H1 (cell line): ENCODE results near the gene AHR. TPM values are rescaled to one million over a fixed set of nuclear protein-coding genes. Genes with fewer than 3 reads are reported as not detected.

ENCODE experiments used
- CTCF ChIA-PET: fragments of 300-600 bp; sonication (Branson Sonifier 250); formaldehyde crosslinking; loops from one replicate; lab custom pipeline; 2021; ENCODE audit not compliant: partially characterized antibody; lab: Charles Lee
- POLR2A ChIA-PET: fragments of 300-600 bp; sonication (Branson Sonifier 250); formaldehyde crosslinking; loops from one replicate; lab custom pipeline; 2021; ENCODE audit warnings: inconsistent platforms; ENCODE audit not compliant: partially characterized antibody; lab: Charles Lee
- DNase-seq, 2 experiments: peaks; one replicate each; pipeline versions ENCODE4 v3.0.0 to v3.0.0-alpha.2; 2010 to 2022; ENCODE audit warnings: low spot score in 2 of 2, low read depth in 1 of 2, mixed read lengths in 1 of 2
- FAIRE-seq: peaks from 2 replicates; lab custom pipeline; 2011; peaks lifted over from hg19 to GRCh38; lab: Jason Lieb, UNC
- H2AFZ ChIP-seq: 2 replicates; pipeline ENCODE4 v1.8.1; 2012; ENCODE audit warnings: low read length, inconsistent platforms
- H2AK5ac ChIP-seq: 2 replicates; pipeline ENCODE4 v1.6.1; 2013; ENCODE audit warnings: low read depth, low read length
- H2BK120ac ChIP-seq: replicated peaks from 2 replicates; pipeline ENCODE3; 2013; ENCODE audit warnings: low read depth, low read length, inconsistent platforms
- H2BK12ac ChIP-seq: 2 replicates; pipeline ENCODE4 v1.6.1; 2013; ENCODE audit warnings: low read depth, low read length
- H2BK15ac ChIP-seq: 2 replicates; pipeline ENCODE4 v1.6.1; 2013; ENCODE audit warnings: low read length
- H2BK20ac ChIP-seq: 2 replicates; pipeline ENCODE4 v1.6.1; 2013; ENCODE audit warnings: low read length
- H2BK5ac ChIP-seq: 2 replicates; pipeline ENCODE4 v1.6.1; 2013; ENCODE audit warnings: low read depth, low read length
- H3K14ac ChIP-seq: 2 replicates; pipeline ENCODE4 v1.6.1; 2013; ENCODE audit warnings: inconsistent platforms; ENCODE audit not compliant: insufficient read length
- H3K18ac ChIP-seq: 2 replicates; pipeline ENCODE4 v1.6.1; 2013; ENCODE audit warnings: low read length; ENCODE audit errors: extremely low read depth
- H3K23ac ChIP-seq: 2 replicates; pipeline ENCODE4 v1.6.1; 2013; ENCODE audit warnings: inconsistent platforms; ENCODE audit not compliant: insufficient read length
- H3K23me2 ChIP-seq: 2 replicates; pipeline ENCODE4 v1.6.1; 2013; ENCODE audit warnings: low read depth, low read length
- H3K27ac ChIP-seq: 2 replicates; pipeline ENCODE4 v1.6.1; 2011; ENCODE audit warnings: low read depth, low read length, inconsistent platforms
- H3K27me3 ChIP-seq, 4 experiments: replicated peaks in 1 of 4; 1 replicate in 1 of 4; 2 replicates in 3 of 4; pipeline versions ENCODE4 v1.6.1 to v1.8.1; 2011 to 2013; ENCODE audit warnings: low read length in 3 of 4, mild to moderate bottlenecking in 3 of 4, inconsistent platforms in 2 of 4, mixed read lengths in 2 of 4, moderate library complexity in 1 of 4; ENCODE audit not compliant: control insufficient read depth in 3 of 4, insufficient read depth in 3 of 4; ENCODE audit errors: extremely low read depth in 1 of 4
- H3K36me3 ChIP-seq, 4 experiments: 2 replicates each; pipeline versions ENCODE4 v1.6.1 to v1.8.1; 2011 to 2013; ENCODE audit warnings: mild to moderate bottlenecking in 4 of 4, low read length in 3 of 4, moderate library complexity in 2 of 4, control low read depth in 1 of 4, inconsistent platforms in 1 of 4; ENCODE audit not compliant: insufficient read depth in 4 of 4, control insufficient read depth in 2 of 4
- H3K4ac ChIP-seq: replicated peaks from 2 replicates; pipeline ENCODE3; 2013; ENCODE audit warnings: low read length, low read depth, mixed read lengths, inconsistent platforms; ENCODE audit not compliant: insufficient read length
- H3K4me1 ChIP-seq, 4 experiments: replicated peaks in 1 of 4; 1 replicate in 1 of 4; 2 replicates in 3 of 4; pipeline versions ENCODE4 v1.6.1 to v1.8.1; 2011 to 2013; ENCODE audit warnings: low read length in 3 of 4, inconsistent platforms in 2 of 4, mixed read lengths in 1 of 4; ENCODE audit not compliant: insufficient read depth in 4 of 4, control insufficient read depth in 3 of 4
- H3K4me2 ChIP-seq, 2 experiments: 2 replicates each; pipeline versions ENCODE4 v1.6.1 to v1.8.1; 2011 to 2013; ENCODE audit warnings: low read depth in 2 of 2, low read length in 2 of 2, control low read depth in 1 of 2, inconsistent platforms in 1 of 2, mild to moderate bottlenecking in 1 of 2; ENCODE audit not compliant: insufficient read depth in 1 of 2
- H3K4me3 ChIP-seq, 4 experiments: fragments of 200-600, 300-600 bp in 1 of 4; sonication (generic), shearing (Covaris generic), sonication (Bioruptor Twin) in 1 of 4; 2 replicates each; pipeline versions ENCODE4 v1.5.1 to v1.8.1; 2011 to 2016; ENCODE audit warnings: low read length in 4 of 4, low read depth in 3 of 4, control low read depth in 2 of 4, inconsistent platforms in 2 of 4, mild to moderate bottlenecking in 2 of 4, mixed read lengths in 1 of 4, moderate library complexity in 1 of 4; ENCODE audit not compliant: insufficient read depth in 2 of 4; ENCODE audit errors: extremely low read depth in 1 of 4
- H3K56ac ChIP-seq: replicated peaks from 2 replicates; pipeline ENCODE3; 2013; ENCODE audit warnings: low read depth, mild to moderate bottlenecking, mixed read lengths, low read length, inconsistent platforms; ENCODE audit not compliant: insufficient read length
- H3K79me1 ChIP-seq: 2 replicates; pipeline ENCODE4 v1.6.1; 2013; ENCODE audit warnings: low read depth, low read length, control low read depth
- H3K79me2 ChIP-seq, 2 experiments: 2 replicates each; pipeline versions ENCODE4 v1.6.1 to v1.8.1; 2012 to 2013; ENCODE audit warnings: low read length in 2 of 2, mild to moderate bottlenecking in 2 of 2, inconsistent platforms in 1 of 2; ENCODE audit not compliant: insufficient read depth in 2 of 2, control insufficient read depth in 1 of 2
- H3K9ac ChIP-seq, 4 experiments: replicated peaks in 1 of 4; 1 replicate in 1 of 4; 2 replicates in 3 of 4; pipeline versions ENCODE4 v1.6.1 to v1.8.1; 2011 to 2013; ENCODE audit warnings: low read depth in 3 of 4, low read length in 3 of 4, control low read depth in 2 of 4, mild to moderate bottlenecking in 2 of 4, moderate library complexity in 2 of 4, inconsistent platforms in 1 of 4; ENCODE audit errors: extremely low read depth in 1 of 4
- H3K9me3 ChIP-seq, 2 experiments: 2 replicates each; pipeline versions ENCODE4 v1.6.1 to v1.8.1; 2012 to 2013; ENCODE audit warnings: mild to moderate bottlenecking in 2 of 2, moderate library complexity in 2 of 2, control low read depth in 1 of 2, inconsistent platforms in 1 of 2, low read depth in 1 of 2, low read length in 1 of 2, mixed read lengths in 1 of 2; ENCODE audit not compliant: insufficient read depth in 2 of 2
- H4K20me1 ChIP-seq, 2 experiments: replicated peaks in 1 of 2; 2 replicates each; pipeline versions ENCODE3 to v1.8.1; 2011 to 2013; ENCODE audit warnings: inconsistent platforms in 2 of 2, low read length in 2 of 2, mild to moderate bottlenecking in 1 of 2; ENCODE audit not compliant: insufficient read depth in 2 of 2, control insufficient read depth in 1 of 2
- H4K5ac ChIP-seq: 2 replicates; pipeline ENCODE4 v1.6.1; 2013; ENCODE audit warnings: low read length, low read depth, mixed read lengths, inconsistent platforms; ENCODE audit not compliant: insufficient read length
- H4K8ac ChIP-seq: 2 replicates; pipeline ENCODE4 v1.8.0; 2013; ENCODE audit warnings: mild to moderate bottlenecking, moderate library complexity, low read length, inconsistent platforms; ENCODE audit not compliant: insufficient read depth; ENCODE audit errors: extremely low read depth
- H4K91ac ChIP-seq: replicated peaks from 2 replicates; pipeline ENCODE3; 2013; ENCODE audit warnings: low read length, mixed read lengths, inconsistent platforms; ENCODE audit not compliant: insufficient read length
- EGR1 ChIP-seq: IDR thresholded peaks from 2 replicates; pipeline ENCODE4 v1.6.1; 2011; ENCODE audit warnings: low read depth, low read length, borderline replicate concordance
- EZH2 ChIP-seq: fragments of 200-600 bp; sonication (generic); IDR thresholded peaks from 2 replicates; pipeline ENCODE4 v1.7.1; 2012; ENCODE audit warnings: low read depth, mild to moderate bottlenecking, moderate library complexity, low read length, inconsistent platforms; ENCODE audit not compliant: severe bottlenecking
- FOSL1 ChIP-seq: IDR thresholded peaks from 2 replicates; pipeline ENCODE4 v1.6.1; 2011; ENCODE audit warnings: mild to moderate bottlenecking, low read depth, low read length, moderate library complexity; ENCODE audit not compliant: insufficient read depth
- GTF2F1 ChIP-seq: IDR thresholded peaks from 2 replicates; pipeline ENCODE4 v1.6.1; 2012; ENCODE audit warnings: low read depth, low read length, improper control_type of control experiment, borderline replicate concordance
- KDM4A ChIP-seq: IDR thresholded peaks from one replicate; pipeline ENCODE4 v1.7.1; 2012; ENCODE audit warnings: low read depth, mild to moderate bottlenecking, moderate library complexity, low read length, inconsistent platforms; ENCODE audit not compliant: severe bottlenecking
- NRF1 ChIP-seq: IDR thresholded peaks from 2 replicates; pipeline ENCODE4 v1.6.1; 2011; ENCODE audit warnings: mild to moderate bottlenecking, low read depth, low read length, improper control_type of control experiment
- PHF8 ChIP-seq: fragments of 200-600 bp; sonication (generic); conservative IDR thresholded peaks from 2 replicates; pipeline ENCODE4 v1.7.1; 2012; ENCODE audit warnings: low read depth, mild to moderate bottlenecking, inconsistent platforms, low read length, moderate library complexity
- POLR2A ChIP-seq, 2 experiments: IDR thresholded peaks; 1 replicate in 1 of 2; 2 replicates in 1 of 2; pipeline ENCODE4 v1.6.1; 2011; ENCODE audit warnings: low read depth in 2 of 2, low read length in 2 of 2, mild to moderate bottlenecking in 2 of 2; ENCODE audit errors: control extremely low read depth in 1 of 2
- RAD21 ChIP-seq, 2 experiments: IDR thresholded peaks in 1 of 2; conservative IDR thresholded peaks in 1 of 2; 2 replicates each; pipeline ENCODE4 v1.6.1; 2011; ENCODE audit warnings: low read depth in 2 of 2, low read length in 2 of 2, improper control_type of control experiment in 1 of 2, inconsistent platforms in 1 of 2, mild to moderate bottlenecking in 1 of 2, moderate library complexity in 1 of 2
- USF2 ChIP-seq: IDR thresholded peaks from 2 replicates; pipeline ENCODE4 v1.6.1; 2011; ENCODE audit warnings: low read length, improper control_type of control experiment
- polyA plus RNA-seq, 7 experiments: library from polyadenylated mRNA; depleted of rRNA in 3 of 7; stranded (reverse) in 5 of 7; unstranded in 2 of 7; fragments of >200 nt in 5 of 7; fragments of 200-250 nt in 2 of 7; gene quantifications; 1 replicate in 5 of 7; 2 replicates in 1 of 7; 4 replicates in 1 of 7; pipeline versions ENCODE4 v1.2.1 to v1.2.3, GENCODE V29; 2011 to 2013; ENCODE audit warnings: missing spikeins in 2 of 7, mixed read lengths in 2 of 7
- total RNA-seq: library from RNA; stranded (reverse); fragmentation: NEBNext Ultra II Directional; extraction: Animal tissue kit (Norgen Biotek cat#: 25700); gene quantifications from 2 replicates; pipeline ENCODE4 v1.2.1, GENCODE V29; 2021

AHR gene
- total and polyA plus RNA-seq, 2 of the 8 experiments (the other 6 are each of a cell fraction or from before 2014, with no cell fraction given), result 1.4 to 9.7 TPM

GRCh38 chr7:17385612-17386011 is 87.2 kb downstream of the AHR start:
- Histone ChIP-seq H3K9me3 (no peaks in the 10 kb centered on the region), H3K9ac (no peak overlapping the region), H3K4ac (no peak overlapping the region), H3K14ac (no peak overlapping the region), H3K27me3 (no peaks in the 10 kb centered on the region), H4K8ac (no peak overlapping the region), H3K18ac (no peak overlapping the region), H2AK5ac (no peak overlapping the region), H3K4me1 (no peaks in the 10 kb centered on the region), H3K27ac (no peak overlapping the region), H2AFZ (no peak overlapping the region), H3K23me2 (no peaks in the 10 kb centered on the region; the same call in 1 of the 2 replicates), H4K5ac (no peak overlapping the region), H3K23ac (no peak overlapping the region), H2BK5ac (no peak overlapping the region), H2BK12ac (no peak overlapping the region), H3K36me3 (no peaks in the 10 kb centered on the region), H3K4me3 (no peak overlapping the region), H3K56ac (no peak overlapping the region), H3K79me2 (no peaks in the 10 kb centered on the region), H2BK120ac (no peak overlapping the region), H3K79me1 (no peaks in the 10 kb centered on the region), H4K20me1 (no peaks in the 10 kb centered on the region), H3K4me2 (no peak overlapping the region), H2BK15ac (no peak overlapping the region), H2BK20ac (no peak overlapping the region), H4K91ac (no peak overlapping the region)
- ChIA-PET POLR2A (no interaction called here), CTCF (interaction anchor here (0.7 to 1.6 kb wide), 2 partner anchors 20 to 1432 kb away, joined by 3 to 4 read pairs; no protein-coding TSS in a partner anchor)
- DNase-seq, result no peak
- no peak for FAIRE-seq
- TF ChIP-seq EGR1 (no peak), NRF1 (no peak), PHF8 (no peak), POLR2A (IDR thresholded peaks at IDR 0.05; ENCODE audit: control extremely low read depth in 1 of 2, low read depth in 2 of 2, low read length in 2 of 2) (no peak), EZH2 (no peak), USF2 (no peak), GTF2F1 (no peak), KDM4A (no peak), RAD21 (IDR thresholded peaks at IDR 0.05 in 1 of 2, conservative IDR thresholded peaks at IDR 0.05 in 1 of 2; ENCODE audit: low read depth in 2 of 2, low read length in 2 of 2) (no peak), FOSL1 (no peak)
